ENCODE results near the gene LSM10.

The LSM10 gene

DNA sequence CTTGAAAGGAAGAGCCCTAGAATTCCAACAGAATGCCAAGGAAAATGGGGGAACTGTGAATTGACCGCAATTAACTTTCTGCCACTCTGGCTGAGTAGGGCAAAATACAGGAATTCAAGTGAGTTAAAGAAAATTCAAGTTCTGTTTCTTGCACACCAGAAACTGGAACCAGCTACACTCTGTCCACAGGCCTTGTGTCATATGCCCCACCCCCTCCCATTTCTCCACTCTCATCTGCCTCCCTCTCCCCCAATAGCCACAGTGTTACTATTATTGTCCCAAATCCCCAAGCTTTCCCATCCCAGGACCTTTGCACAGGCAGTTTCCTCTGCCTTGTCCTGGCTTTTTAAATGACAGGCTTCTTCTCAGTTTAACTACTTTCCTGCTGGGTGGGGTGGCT is 7.7 kb downstream of the LSM10 start:
- H3K4me3 ChIP-seq (ENCODE audit: low read depth, low read length) = no peak overlapping the region
- DNase-seq = no peak
- no peaks in the 10 kb centered on the region for H3K27me3 ChIP-seq
- no peaks in the 10 kb centered on the region for H3K9me3 ChIP-seq
- peaks cover 4% of the 10 kb centered on the region; the same call in 1 of the 2 replicates for H3K36me3 ChIP-seq
- TF ChIP-seq, protein P1, sequence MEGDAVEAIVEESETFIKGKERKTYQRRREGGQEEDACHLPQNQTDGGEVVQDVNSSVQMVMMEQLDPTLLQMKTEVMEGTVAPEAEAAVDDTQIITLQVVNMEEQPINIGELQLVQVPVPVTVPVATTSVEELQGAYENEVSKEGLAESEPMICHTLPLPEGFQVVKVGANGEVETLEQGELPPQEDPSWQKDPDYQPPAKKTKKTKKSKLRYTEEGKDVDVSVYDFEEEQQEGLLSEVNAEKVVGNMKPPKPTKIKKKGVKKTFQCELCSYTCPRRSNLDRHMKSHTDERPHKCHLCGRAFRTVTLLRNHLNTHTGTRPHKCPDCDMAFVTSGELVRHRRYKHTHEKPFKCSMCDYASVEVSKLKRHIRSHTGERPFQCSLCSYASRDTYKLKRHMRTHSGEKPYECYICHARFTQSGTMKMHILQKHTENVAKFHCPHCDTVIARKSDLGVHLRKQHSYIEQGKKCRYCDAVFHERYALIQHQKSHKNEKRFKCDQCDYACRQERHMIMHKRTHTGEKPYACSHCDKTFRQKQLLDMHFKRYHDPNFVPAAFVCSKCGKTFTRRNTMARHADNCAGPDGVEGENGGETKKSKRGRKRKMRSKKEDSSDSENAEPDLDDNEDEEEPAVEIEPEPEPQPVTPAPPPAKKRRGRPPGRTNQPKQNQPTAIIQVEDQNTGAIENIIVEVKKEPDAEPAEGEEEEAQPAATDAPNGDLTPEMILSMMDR (IDR thresholded peaks at IDR 0.05; ENCODE audit: low read depth, low read length) = no peak
- peaks cover 12% of the 10 kb centered on the region for H3K4me1 ChIP-seq

DNA sequence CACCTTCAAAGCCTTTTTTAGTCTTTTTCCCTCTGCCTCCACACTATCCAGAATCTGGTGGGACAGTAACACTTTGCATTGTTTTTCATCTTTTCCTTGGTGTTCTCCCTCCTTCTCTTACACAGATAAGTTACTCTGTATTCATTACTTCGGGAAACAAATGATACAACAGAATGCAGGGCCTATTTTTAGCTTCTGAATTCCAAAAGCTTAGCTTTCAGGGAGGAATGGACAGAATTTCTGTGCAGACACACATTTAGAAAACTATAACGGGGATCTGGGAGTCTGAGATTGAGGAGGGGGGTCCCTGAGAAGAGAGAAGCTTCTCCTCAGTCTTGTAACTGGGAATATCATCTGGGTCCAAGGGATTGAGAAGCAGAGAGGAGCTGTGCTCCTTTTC is 8.4 kb downstream of the LSM10 start:
- Histone ChIP-seq H3K9me3 (no peaks in the 10 kb centered on the region), H3K4me1 (peaks cover 12% of the 10 kb centered on the region), H3K4me3 (ENCODE audit: low read depth, low read length) (no peak overlapping the region), H3K27me3 (no peaks in the 10 kb centered on the region), H3K36me3 (peaks cover 4% of the 10 kb centered on the region; the same call in 1 of the 2 replicates)
- DNase-seq = no peak
- TF ChIP-seq, protein P1 (IDR thresholded peaks at IDR 0.05; ENCODE audit: low read depth, low read length) = no peak

DNA sequence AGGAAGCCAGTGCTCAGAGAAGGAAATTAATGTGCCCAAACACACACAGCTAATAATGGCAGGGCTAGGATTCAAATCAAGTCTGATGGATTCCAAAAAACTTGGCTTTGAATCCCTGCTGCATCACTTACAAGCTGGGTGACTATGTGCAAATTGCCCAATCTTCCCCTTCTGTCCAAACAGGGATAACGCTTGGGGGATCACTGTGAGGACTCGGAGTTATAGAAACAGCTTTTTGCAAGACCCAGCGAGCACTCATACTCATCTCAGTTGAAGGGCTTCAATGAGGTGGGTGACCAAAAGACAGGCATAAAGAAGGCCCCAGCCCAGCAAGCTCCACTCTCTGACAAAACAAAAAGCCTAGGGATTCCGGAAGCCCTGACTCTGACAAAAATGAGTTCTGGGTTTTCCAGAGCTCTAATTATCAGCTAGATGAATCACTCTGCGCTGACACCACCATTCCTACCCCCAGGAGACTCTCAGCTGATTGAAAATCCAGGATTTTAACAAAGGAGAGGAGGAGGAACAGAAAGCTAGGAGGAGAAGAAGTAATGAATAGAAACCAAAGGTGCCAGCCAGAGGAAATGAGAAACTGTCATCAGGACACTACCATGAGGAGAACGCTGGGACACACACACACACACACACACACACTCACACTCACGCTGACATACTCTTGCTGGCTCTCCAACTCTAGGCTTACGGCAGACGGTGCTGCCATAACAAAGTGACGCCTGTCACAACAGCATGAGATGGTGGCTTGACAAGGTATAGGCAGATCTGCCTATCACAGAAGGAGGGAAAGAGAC is 10.4 kb downstream of the LSM10 start:
- H3K4me1 ChIP-seq = peaks cover 12% of the 10 kb centered on the region
- H3K36me3 ChIP-seq = no peaks in the 10 kb centered on the region
- TF ChIP-seq, protein P1 (IDR thresholded peaks at IDR 0.05; ENCODE audit: low read depth, low read length) = no peak
- H3K4me3 ChIP-seq (ENCODE audit: low read depth, low read length) = peak overlapping the region; percentile 62
- no peaks in the 10 kb centered on the region for H3K9me3 ChIP-seq
- H3K27me3 ChIP-seq = no peaks in the 10 kb centered on the region
- no peak for DNase-seq

DNA sequence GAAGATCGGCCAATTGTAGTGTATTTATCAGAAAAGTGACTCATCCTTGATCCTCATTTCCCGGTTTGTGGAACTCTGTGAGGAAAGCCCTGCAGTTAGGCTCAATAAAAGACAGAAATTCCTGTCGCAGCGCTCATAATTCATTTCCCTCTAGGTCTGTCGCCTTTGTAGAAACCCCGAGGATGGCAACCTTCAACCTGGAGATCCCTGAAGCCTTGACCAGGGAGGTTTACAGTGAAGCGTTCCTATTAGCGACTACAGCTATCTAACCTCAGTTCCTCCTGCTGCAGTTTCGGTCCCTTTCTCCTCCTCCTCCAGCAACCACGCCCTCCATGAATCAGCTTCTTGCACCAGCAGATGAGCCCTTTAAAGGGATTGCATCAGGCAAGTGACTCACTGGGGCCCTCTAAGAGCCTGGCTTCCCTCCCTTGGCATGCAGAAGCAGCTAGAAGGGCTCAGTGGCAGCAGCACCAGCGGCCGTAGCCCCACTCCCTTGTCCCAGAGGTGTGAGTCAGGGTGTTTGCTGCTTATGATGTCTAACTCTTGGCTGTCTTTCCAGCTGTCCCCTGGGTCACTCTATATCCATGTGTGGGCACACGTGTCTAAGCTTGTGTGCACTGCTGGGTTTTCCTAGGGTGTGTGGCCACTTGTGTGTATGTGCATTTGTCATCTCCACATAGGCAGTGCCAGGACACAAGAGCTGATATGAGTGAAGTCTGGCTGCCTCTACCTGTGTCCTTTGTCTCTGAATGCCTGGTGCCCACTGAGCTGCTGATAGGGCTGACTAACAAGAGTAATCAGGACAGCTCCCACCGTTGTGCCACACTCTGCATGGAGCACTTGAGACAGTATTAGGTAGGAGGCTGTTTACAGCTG is 11.2 kb downstream of the LSM10 start:
- H3K27me3 ChIP-seq = no peaks in the 10 kb centered on the region
- TF ChIP-seq, protein P1 (IDR thresholded peaks at IDR 0.05; ENCODE audit: low read depth, low read length) = no peak
- H3K36me3 ChIP-seq = no peaks in the 10 kb centered on the region
- DNase-seq = peak; percentile 80
- H3K4me1 ChIP-seq = peaks cover 12% of the 10 kb centered on the region
- H3K4me3 ChIP-seq (ENCODE audit: low read depth, low read length) = peak overlapping the region; percentile 62
- no peaks in the 10 kb centered on the region for H3K9me3 ChIP-seq

DNA sequence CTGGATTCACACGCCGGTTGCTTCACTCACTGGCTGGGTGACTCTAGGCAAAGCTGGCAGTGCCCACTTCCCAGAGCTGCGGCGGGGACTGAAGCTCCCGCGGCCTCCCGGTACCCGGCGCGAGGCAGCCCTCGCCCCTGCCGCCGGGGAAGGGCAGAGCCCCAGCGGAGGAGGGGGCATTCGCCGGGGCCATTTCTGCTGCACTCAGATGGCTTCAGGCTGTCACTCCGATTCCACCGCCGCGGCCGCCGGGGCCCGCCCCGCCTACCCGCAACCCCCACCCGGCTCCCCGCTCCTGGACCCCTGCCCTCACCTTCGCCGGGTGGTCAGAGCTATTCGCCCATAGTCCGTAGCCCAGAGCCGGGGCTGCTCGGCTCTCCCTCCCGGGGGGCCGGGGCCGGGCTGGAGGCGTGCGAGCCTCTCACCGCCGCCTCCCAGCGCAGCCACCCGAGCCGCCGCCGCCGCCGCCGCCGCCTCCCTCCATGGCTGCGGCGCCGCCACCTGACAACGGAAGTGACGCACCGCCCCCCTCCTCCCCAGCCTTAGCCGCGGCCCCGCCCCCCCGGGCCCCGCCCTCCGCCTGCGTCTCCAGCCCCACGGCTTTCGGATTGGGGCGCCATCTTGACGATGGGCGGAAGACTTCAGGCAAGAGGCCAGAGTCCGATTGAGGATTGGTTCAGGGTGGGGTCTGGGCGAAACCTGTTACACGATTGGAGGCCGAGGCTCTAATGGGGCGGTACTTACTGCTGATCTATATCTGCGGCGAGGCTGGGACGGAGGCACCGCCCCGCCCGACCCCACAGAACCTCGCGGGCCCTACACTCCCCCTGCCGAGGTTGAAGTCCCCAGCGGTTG is 12.1 kb downstream of the LSM10 start, which contains the start of gene STK40:
Gene STK40, minus strand, starts transcription at position 515 of the 855 bp plus-strand sequence. CDS start 24,592 bp downstream, outside the sequence.
- TF ChIP-seq, protein P1 (IDR thresholded peaks at IDR 0.05; ENCODE audit: low read depth, low read length) = no peak

More for the DNA sequence above, 12.1 kb downstream of the LSM10 start, which contains the start of gene STK40:
- Histone ChIP-seq H3K36me3 (no peaks in the 10 kb centered on the region), H3K4me1 (peaks cover 14% of the 10 kb centered on the region), H3K4me3 (ENCODE audit: low read depth, low read length) (peak within 1 kb of the TSS; percentile 82), H3K27me3 (no peaks in the 10 kb centered on the region), H3K9me3 (no peaks in the 10 kb centered on the region)
- DNase-seq = peak; percentile 95
